Subcutaneous abdominal adipose tissue (tissue), 5 donors: ENCODE data around the gene UBB.
"Not testable (repeated sequence)": the region's sequence is repeated elsewhere in the genome, so short reads cannot be mapped to it uniquely, and the experiment has no call there.

ENCODE experiments used
- H3K27ac ChIP-seq: one replicate; pipeline ENCODE4 v1.7.0; 2013; ENCODE audit warnings: low read depth, mild to moderate bottlenecking, inconsistent platforms, low read length, moderate library complexity
- H3K27me3 ChIP-seq, 5 donors: one replicate each; pipeline ENCODE4 v1.7.0; 2013; ENCODE audit warnings: low read length in 5 of 5, inconsistent platforms in 1 of 5; ENCODE audit not compliant: control insufficient read depth in 5 of 5, insufficient read depth in 4 of 5
- H3K36me3 ChIP-seq, 5 donors: one replicate each; pipeline ENCODE4 v1.7.0; 2013; ENCODE audit warnings: low read length in 5 of 5; ENCODE audit not compliant: control insufficient read depth in 5 of 5, insufficient read depth in 5 of 5
- H3K4me1 ChIP-seq, 5 donors: one replicate each; pipeline ENCODE4 v1.7.0; 2013; ENCODE audit warnings: low read length in 5 of 5, mild to moderate bottlenecking in 3 of 5, moderate library complexity in 1 of 5; ENCODE audit not compliant: control insufficient read depth in 5 of 5, insufficient read depth in 5 of 5
- H3K4me3 ChIP-seq, 5 donors: one replicate each; pipeline ENCODE4 v1.7.0; 2013; ENCODE audit warnings: low read length in 5 of 5, low read depth in 1 of 5
- H3K9ac ChIP-seq, 5 donors: one replicate each; pipeline ENCODE4 v1.7.0; 2013; ENCODE audit warnings: low read length in 5 of 5, mild to moderate bottlenecking in 4 of 5, moderate library complexity in 3 of 5
- H3K9me3 ChIP-seq, 5 donors: one replicate each; pipeline ENCODE4 v1.7.0; 2013; ENCODE audit warnings: low read length in 5 of 5; ENCODE audit not compliant: control insufficient read depth in 5 of 5
- donor health status: healthy.
- donor health status: healthy.
- donor health status: healthy.
- donor health status: healthy.
- donor health status: healthy.

Gene UBB

GRCh38 chr17:16371742-16372141 lies 9.1 kb upstream of the UBB start:
- H3K36me3 ChIP-seq: no peaks in the 10 kb centered on the region
- H3K4me1 ChIP-seq: peaks cover 2 to 12% (median 6%) of the 10 kb centered on the region in 5 donors
- no peak overlapping the region for H3K9ac ChIP-seq
- no peak overlapping the region for H3K4me3 ChIP-seq
- H3K27ac ChIP-seq: no peak overlapping the region
- no peaks in the 10 kb centered on the region for H3K9me3 ChIP-seq
- H3K27me3 ChIP-seq: no peaks in the 10 kb centered on the region

GRCh38 chr17:16374146-16374938 lies 6.5 kb upstream of the UBB start:
- Histone ChIP-seq H3K9me3 (no peaks in the 10 kb centered on the region), H3K27ac (no peak overlapping the region), H3K9ac (no peak overlapping the region), H3K27me3 (no peaks in the 10 kb centered on the region), H3K4me3 (no peak overlapping the region), H3K36me3 (no peaks in the 10 kb centered on the region), H3K4me1 (peaks cover 2 to 12% (median 10%) of the 10 kb centered on the region in 5 donors)

GRCh38 chr17:16377941-16378341 lies 3.0 kb upstream of the UBB start:
- Histone ChIP-seq H3K4me3 (no peak overlapping the region), H3K27me3 (no peaks in the 10 kb centered on the region), H3K9ac (no peak overlapping the region), H3K9me3 (no peaks in the 10 kb centered on the region), H3K27ac (peak overlapping the region; percentile 10), H3K36me3 (peaks cover 3 to 12% (median 8%) of the 10 kb centered on the region in 5 donors), H3K4me1 (peaks cover 5 to 28% (median 23%) of the 10 kb centered on the region in 5 donors)

DNA sequence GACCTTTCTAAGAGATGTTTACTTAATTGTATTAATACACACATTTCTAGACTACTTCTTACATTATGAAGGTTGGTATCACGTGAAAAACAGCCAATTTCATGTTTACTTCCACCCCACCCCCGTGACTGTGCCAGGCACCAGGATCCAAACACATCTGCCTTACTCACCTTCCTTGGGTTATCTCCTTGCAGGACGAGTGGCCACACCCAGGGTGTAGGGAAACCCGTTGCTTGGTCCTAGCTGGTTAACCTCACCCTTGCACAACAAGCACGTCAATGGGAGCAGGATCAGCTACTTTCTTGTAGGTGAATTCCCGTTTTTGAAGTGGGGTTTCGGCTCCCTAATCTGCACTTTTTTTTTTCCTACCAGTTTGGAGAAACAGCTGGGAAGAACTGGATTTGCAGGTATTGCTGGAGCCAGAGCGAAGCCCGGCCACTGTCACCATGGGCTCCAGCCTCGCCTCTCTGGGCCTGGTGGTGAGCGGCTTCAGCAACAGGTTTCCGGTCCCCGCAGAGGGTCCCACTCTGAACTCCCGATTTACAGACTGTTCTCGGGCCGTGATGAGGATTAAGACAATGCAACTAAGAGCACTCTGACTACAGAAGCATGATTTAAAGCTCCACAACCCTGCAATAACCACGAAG lies 2.1 kb upstream of the UBB start:
- H3K4me1 ChIP-seq: peaks cover 5 to 34% (median 32%) of the 10 kb centered on the region in 5 donors
- H3K27ac ChIP-seq: peak overlapping the region; percentile 51
- no peaks in the 10 kb centered on the region for H3K27me3 ChIP-seq
- H3K9me3 ChIP-seq: no peaks in the 10 kb centered on the region
- H3K36me3 ChIP-seq: peaks cover 7 to 18% (median 13%) of the 10 kb centered on the region in 5 donors
- H3K4me3 ChIP-seq: no peak overlapping the region
- no peak overlapping the region for H3K9ac ChIP-seq

GRCh38 chr17:16379654-16380053 lies 1.2 kb upstream of the UBB start:
- no peak overlapping the region for H3K4me3 ChIP-seq
- H3K27ac ChIP-seq: no peak overlapping the region
- peaks cover 4 to 33% (median 33%) of the 10 kb centered on the region in 5 donors for H3K4me1 ChIP-seq
- H3K36me3 ChIP-seq: peaks cover 7 to 21% (median 16%) of the 10 kb centered on the region in 5 donors
- H3K9ac ChIP-seq: no peak overlapping the region
- H3K27me3 ChIP-seq: no peaks in the 10 kb centered on the region
- no peaks in the 10 kb centered on the region for H3K9me3 ChIP-seq

GRCh38 chr17:16381496-16381820 lies 567 bp downstream of the UBB start:
- H3K27me3 ChIP-seq: no peaks in the 10 kb centered on the region
- H3K36me3 ChIP-seq: peaks cover 7 to 21% (median 16%) of the 10 kb centered on the region in 5 donors
- peak overlapping the region; percentile 79 to 96 (median 85) for H3K4me3 ChIP-seq
- H3K9ac ChIP-seq: peak overlapping the region; percentile 88 to 99 (median 91)
- H3K9me3 ChIP-seq: no peaks in the 10 kb centered on the region
- peak overlapping the region; percentile 100 for H3K27ac ChIP-seq
- H3K4me1 ChIP-seq: peaks cover 4 to 37% (median 35%) of the 10 kb centered on the region in 5 donors

DNA sequence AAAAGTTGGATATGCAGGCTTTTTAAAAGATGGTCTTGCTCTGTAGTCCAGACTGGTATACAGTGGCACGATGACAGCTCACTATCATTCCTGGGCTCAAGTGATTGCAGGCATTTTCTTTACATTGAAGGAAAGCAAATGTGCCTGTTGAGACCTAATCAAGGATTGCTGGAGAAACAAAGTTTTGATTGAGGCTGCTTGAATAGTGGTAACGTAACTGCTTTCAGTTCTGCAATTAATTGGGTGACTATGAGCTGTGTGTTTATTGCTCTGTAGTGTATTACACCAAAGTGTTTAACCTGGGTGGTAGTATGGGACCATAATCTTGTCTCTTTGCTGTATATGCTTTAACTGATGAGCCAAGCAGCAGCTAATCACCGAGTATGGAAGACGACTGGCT lies 2.3 kb downstream of the UBB start:
- Histone ChIP-seq H3K36me3 (peaks cover 7 to 21% (median 16%) of the 10 kb centered on the region in 5 donors), H3K9ac (no peak overlapping the region), H3K9me3 (no peaks in the 10 kb centered on the region), H3K27me3 (no peaks in the 10 kb centered on the region), H3K4me3 (peak overlapping the region in 2 of 5 donors; percentile 6 to 34), H3K4me1 (peaks cover 4 to 41% (median 34%) of the 10 kb centered on the region in 5 donors), H3K27ac (peak overlapping the region; percentile 32)

GRCh38 chr17:16383772-16384287 lies 2.9 kb downstream of the UBB start:
- no peaks in the 10 kb centered on the region for H3K27me3 ChIP-seq
- no peaks in the 10 kb centered on the region for H3K9me3 ChIP-seq
- peaks cover 7 to 21% (median 16%) of the 10 kb centered on the region in 5 donors for H3K36me3 ChIP-seq
- H3K4me1 ChIP-seq: peaks cover 4 to 41% (median 34%) of the 10 kb centered on the region in 5 donors
- peak overlapping the region in 1 of 5 donors; percentile 34 for H3K4me3 ChIP-seq
- no peak overlapping the region for H3K9ac ChIP-seq
- H3K27ac ChIP-seq: peak overlapping the region; percentile 1

GRCh38 chr17:16384557-16384956 lies 3.7 kb downstream of the UBB start:
- Histone ChIP-seq H3K27ac (peak overlapping the region; percentile 1), H3K9me3 (no peaks in the 10 kb centered on the region), H3K27me3 (no peaks in the 10 kb centered on the region), H3K36me3 (peaks cover 7 to 21% (median 16%) of the 10 kb centered on the region in 5 donors), H3K4me1 (peaks cover 4 to 41% (median 34%) of the 10 kb centered on the region in 5 donors), H3K4me3 (no peak overlapping the region), H3K9ac (peak overlapping the region in 1 of 5 donors; percentile 14)

DNA sequence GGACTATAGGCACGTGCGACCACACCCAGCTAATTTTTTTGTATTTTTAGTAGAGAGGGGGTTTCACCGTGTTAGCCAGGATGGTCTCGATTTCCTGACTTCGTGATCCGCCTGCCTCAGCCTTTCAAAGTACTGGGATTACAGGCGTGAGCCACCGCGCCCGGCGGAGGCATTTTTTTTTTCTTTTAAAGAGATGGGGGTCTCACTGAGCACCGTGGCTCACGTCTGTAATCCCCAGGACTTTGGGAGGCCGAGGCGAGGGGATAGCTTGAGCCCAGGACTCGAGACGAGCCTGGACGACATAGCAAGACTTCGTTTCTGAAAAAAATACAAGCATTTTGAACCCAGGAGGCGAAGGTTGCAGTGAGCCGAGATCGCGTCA lies 5.2 kb downstream of the UBB start:
- not testable (repeated sequence) for H3K27me3 ChIP-seq, H3K9ac ChIP-seq, H3K9me3 ChIP-seq, H3K27ac ChIP-seq
- Histone ChIP-seq H3K4me1 (peaks cover 4 to 41% (median 34%) of the 10 kb centered on the region in 5 donors), H3K36me3 (peaks cover 7 to 21% (median 16%) of the 10 kb centered on the region in 5 donors), H3K4me3 (peak overlapping the region; percentile 48 to 69 (median 65))
